HG02571 (cell line): ENCODE measurements around the gene ASPSCR1.
"Not testable (repeated sequence)": the region's sequence is repeated elsewhere in the genome, so short reads cannot be mapped to it uniquely, and the experiment has no call there.

Experiments used
- ATAC-seq: cut with Tn5 transposase; IDR thresholded peaks from one replicate; pipeline ENCODE4 v1.9.1; 2021; ENCODE audit warnings: mild to moderate bottlenecking, moderate library complexity; ENCODE audit not compliant: unreplicated experiment

ASPSCR1 gene

GRCh38 chr17:81981511-81981910, 4.1 kb downstream of the ASPSCR1 start:
- not testable (repeated sequence) for ATAC-seq

GRCh38 chr17:81983011-81983638, 5.7 kb downstream of the ASPSCR1 start:
- ATAC-seq: no peak

- ATAC-seq: no peak
These were observed 6.4 kb downstream of the ASPSCR1 start for GRCh38 chr17:81983639-81984373.

DNA sequence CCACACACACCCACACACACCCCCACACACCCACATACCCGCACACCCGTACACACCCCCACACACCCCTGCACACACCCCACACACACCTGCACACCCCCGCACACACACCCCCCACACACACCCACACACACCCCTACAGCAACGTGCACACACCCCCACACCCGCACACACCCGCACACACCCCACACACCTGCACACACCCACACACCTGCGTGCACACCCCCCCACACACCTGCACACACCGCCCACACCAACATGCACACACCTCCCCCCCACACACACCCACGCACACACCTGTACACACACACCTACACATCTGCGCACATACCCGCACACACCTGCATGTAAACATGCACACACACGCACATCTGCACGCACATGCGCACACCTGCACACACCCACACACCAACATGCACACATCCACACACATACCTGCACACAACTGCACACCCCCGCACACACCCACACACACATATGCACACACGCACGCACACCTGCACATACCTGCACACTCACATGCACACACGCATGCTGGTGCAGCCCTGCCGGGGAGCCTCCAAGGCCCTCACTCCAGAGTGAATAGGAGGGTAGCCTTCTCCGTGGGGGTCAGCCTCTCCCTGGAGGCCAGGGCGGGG, 7.5 kb downstream of the ASPSCR1 start:
- no peak for ATAC-seq

DNA sequence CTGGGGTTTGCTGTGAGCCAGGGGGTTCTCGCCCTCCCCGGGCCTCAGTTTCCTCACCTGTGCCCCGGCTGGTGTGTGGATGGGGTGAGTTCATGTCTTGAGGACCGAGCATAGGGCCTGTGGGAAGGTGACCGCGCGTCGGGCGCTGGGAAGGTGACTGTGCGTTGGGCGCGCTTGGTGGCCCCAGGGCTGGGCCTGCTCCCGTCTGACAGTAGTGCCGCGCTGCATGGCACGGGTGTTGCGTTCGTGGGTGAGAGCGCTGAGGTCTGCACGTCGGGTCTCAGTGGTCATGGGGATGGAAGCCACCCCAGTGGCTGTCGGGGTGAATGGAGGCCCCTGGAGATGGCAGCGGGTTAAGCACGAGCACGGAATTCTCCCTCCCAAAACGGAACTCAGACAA, 9.2 kb downstream of the ASPSCR1 start:
- ATAC-seq: no peak

- no peak for ATAC-seq
These were observed 9.8 kb downstream of the ASPSCR1 start for GRCh38 chr17:81987161-81987770.

- no peak for ATAC-seq
These were observed 13.6 kb downstream of the ASPSCR1 start for GRCh38 chr17:81990836-81991683.

- ATAC-seq: no peak
These were observed 14.4 kb downstream of the ASPSCR1 start for GRCh38 chr17:81991684-81992305.

DNA sequence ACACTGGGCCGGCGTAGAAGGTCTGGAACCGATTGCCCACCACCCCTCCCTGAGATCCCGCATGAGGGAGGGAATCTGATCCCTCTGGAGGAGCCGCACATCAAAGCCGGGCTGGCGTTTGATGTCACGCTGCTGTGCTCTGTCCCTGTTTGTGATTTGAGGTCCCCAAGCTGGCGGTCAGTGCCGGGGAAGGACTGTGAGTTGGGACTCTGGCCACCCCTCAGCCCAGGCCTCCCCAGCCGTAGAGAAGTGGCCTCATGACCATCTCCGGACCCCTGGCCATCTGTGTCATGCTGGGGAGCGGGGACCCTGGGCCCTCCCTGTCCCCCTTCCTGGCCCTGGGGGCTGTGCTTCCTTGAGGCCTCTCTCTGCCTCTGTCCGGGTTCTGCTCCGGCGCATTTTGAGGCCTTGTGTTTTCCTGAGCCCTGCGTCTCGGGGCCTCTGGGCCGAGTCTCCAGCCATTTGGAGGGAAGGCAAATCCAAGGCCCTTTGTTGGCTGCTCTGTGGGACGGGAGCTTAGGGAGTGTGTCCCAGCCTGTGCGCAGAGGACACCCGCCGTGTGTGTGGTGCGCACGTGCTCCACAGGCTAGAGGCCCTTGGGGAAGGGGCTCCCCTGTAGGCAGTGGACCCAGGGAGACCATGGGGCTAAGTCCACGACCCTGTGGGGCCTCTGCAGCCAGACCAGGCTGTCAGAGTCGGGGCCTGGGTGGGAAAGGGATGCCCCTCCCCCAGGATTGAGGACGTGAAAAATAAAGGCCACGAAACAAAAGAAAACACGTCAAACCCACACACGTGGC, 15.1 kb downstream of the ASPSCR1 start:
- no peak for ATAC-seq

- ATAC-seq: no peak
These were observed 16.5 kb downstream of the ASPSCR1 start for GRCh38 chr17:81993729-81994592.

- ATAC-seq: no peak
These were observed 17.4 kb downstream of the ASPSCR1 start for GRCh38 chr17:81994593-81995462.

DNA sequence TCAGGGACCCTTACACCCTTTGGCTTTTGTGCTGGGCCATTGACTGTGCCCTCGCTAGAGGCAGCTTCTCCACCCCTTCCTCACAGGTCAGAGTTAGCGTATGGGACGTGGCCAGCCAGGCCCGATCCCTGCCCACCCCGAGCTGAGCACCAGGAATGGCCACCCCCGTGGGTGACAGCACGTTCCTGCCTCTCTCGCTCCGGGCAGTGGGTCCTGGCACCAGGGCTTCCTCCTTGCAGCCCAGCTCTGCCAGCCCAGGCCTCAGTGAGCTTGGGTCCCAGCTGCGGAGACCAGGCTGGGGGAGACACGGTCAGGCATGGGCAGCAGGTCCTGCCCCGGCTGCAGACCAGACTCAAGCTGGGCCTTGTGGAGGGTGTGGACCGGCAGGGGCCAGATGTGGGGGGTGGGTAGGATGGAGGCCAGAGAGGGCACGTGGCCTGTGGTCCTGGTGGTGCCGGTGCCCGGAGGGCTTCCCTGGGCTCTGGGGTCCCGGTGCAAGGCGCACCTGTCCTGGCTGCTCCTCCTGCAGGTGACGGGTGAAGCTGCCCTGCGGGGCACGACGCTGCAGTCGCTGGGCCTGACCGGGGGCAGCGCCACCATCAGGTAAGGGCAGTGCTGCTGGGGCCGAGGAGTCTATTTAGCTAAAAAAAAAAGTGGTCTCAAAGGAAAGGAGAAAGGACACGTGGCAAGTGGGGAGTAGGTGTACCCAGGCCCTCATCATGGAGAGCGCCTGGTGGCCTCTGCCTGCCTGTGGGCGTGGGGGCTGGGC, 18.2 kb downstream of the ASPSCR1 start:
- no peak for ATAC-seq

GRCh38 chr17:81996232-81996756, 18.9 kb downstream of the ASPSCR1 start:
- no peak for ATAC-seq

GRCh38 chr17:81996757-81997441, 19.5 kb downstream of the ASPSCR1 start:
- ATAC-seq: no peak

GRCh38 chr17:81998212-81998611, 20.8 kb downstream of the ASPSCR1 start:
- ATAC-seq: no peak
